Measurements from ENCODE around the gene DNM3.

Gene DNM3

GRCh38 chr1:172169836-172170235 is 328.5 kb downstream of the DNM3 start:
- H3K27ac ChIP-seq (ENCODE audit: low read depth, low read length) = no peak overlapping the region
- H3K9ac ChIP-seq (ENCODE audit: low read length) = no peak overlapping the region
- no peaks in the 10 kb centered on the region for H3K27me3 ChIP-seq (ENCODE audit: control insufficient read depth, insufficient read depth, low read length)
- no peak overlapping the region for H3K4me3 ChIP-seq (ENCODE audit: low read length)
- no peaks in the 10 kb centered on the region for H3K36me3 ChIP-seq (ENCODE audit: control insufficient read depth, insufficient read depth, low read length)
- H3K4me1 ChIP-seq (ENCODE audit: control insufficient read depth, insufficient read depth, low read length) = no peaks in the 10 kb centered on the region

GRCh38 chr1:172172352-172172831 is 331.1 kb downstream of the DNM3 start:
- H3K27ac ChIP-seq (ENCODE audit: low read depth, low read length) = no peak overlapping the region
- H3K36me3 ChIP-seq (ENCODE audit: control insufficient read depth, insufficient read depth, low read length) = no peaks in the 10 kb centered on the region
- no peaks in the 10 kb centered on the region for H3K4me1 ChIP-seq (ENCODE audit: control insufficient read depth, insufficient read depth, low read length)
- no peaks in the 10 kb centered on the region for H3K27me3 ChIP-seq (ENCODE audit: control insufficient read depth, insufficient read depth, low read length)
- no peak overlapping the region for H3K4me3 ChIP-seq (ENCODE audit: low read length)
- no peak overlapping the region for H3K9ac ChIP-seq (ENCODE audit: low read length)

DNA sequence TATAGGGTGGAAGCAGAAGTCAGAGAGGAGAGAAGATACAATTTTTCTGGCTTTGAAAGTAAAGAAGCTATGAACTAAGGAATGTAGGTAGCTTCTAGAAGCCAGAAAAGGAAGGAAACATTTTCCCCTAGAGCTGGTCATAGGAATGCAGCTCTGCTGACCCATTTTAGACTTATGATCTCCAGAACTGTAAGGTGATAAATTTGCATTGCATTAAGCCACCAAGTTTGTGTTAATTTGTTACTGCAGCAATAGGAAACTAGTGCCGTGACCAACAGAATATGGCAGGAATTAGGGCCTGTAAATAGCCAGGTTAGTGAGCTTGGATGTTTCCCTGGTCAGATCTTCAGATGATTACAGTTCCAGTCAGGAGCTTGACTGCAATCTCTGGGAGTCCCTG is 334.9 kb downstream of the DNM3 start:
- Histone ChIP-seq H3K9ac (ENCODE audit: low read length) (no peak overlapping the region), H3K27ac (ENCODE audit: low read depth, low read length) (no peak overlapping the region), H3K36me3 (ENCODE audit: control insufficient read depth, insufficient read depth, low read length) (no peaks in the 10 kb centered on the region), H3K4me1 (ENCODE audit: control insufficient read depth, insufficient read depth, low read length) (peaks cover 8% of the 10 kb centered on the region), H3K4me3 (ENCODE audit: low read length) (no peak overlapping the region), H3K27me3 (ENCODE audit: control insufficient read depth, insufficient read depth, low read length) (no peaks in the 10 kb centered on the region)

DNA sequence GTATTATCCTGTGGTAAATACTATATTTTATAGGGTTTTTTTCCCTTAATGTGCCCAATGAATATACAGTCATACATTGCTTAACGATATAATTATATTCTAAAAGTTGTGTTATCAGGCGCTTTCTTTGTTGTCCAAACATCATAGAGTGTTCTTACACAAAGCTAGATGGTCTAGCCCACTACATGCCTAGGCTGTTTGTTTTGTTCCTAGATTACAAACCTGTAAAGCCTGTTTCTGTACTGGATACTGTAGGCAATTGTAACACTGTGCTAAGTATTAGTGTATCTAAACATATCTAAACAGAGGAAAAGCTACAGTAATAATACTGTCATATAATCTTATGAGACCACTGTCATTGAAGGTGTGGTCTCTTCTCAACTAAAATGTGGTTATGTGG is 336.6 kb downstream of the DNM3 start:
- Histone ChIP-seq H3K27me3 (ENCODE audit: control insufficient read depth, insufficient read depth, low read length) (no peaks in the 10 kb centered on the region), H3K4me3 (ENCODE audit: low read length) (no peak overlapping the region), H3K9ac (ENCODE audit: low read length) (no peak overlapping the region), H3K36me3 (ENCODE audit: control insufficient read depth, insufficient read depth, low read length) (no peaks in the 10 kb centered on the region), H3K27ac (ENCODE audit: low read depth, low read length) (no peak overlapping the region), H3K4me1 (ENCODE audit: control insufficient read depth, insufficient read depth, low read length) (peaks cover 14% of the 10 kb centered on the region)

- Histone ChIP-seq H3K4me1 (ENCODE audit: control insufficient read depth, insufficient read depth, low read length) (peaks cover 14% of the 10 kb centered on the region), H3K27ac (ENCODE audit: low read depth, low read length) (no peak overlapping the region), H3K9ac (ENCODE audit: low read length) (no peak overlapping the region), H3K27me3 (ENCODE audit: control insufficient read depth, insufficient read depth, low read length) (no peaks in the 10 kb centered on the region), H3K4me3 (ENCODE audit: low read length) (no peak overlapping the region), H3K36me3 (ENCODE audit: control insufficient read depth, insufficient read depth, low read length) (no peaks in the 10 kb centered on the region)
Measured at GRCh38 chr1:172178886-172179285, 337.6 kb downstream of the DNM3 start.

DNA sequence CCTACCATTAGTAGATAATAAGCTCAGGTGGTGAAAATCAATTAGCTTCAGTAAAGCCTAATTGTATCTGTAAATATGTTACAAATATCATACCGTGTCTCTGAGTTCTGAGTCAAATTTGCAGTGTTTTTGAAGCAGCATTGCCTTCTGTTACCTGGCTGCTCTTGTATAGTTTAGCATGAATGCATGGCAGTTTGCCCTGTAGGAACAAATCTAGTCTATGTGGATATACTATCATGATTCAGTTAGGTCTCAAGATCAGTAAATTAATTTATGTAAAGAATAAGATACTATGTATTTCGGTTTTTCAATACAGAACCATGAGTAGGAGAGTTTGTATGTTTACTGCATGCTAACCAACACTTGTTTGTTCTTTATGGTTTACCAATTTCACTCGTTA is 338.6 kb downstream of the DNM3 start:
- Histone ChIP-seq H3K36me3 (ENCODE audit: control insufficient read depth, insufficient read depth, low read length) (no peaks in the 10 kb centered on the region), H3K27ac (ENCODE audit: low read depth, low read length) (peak overlapping the region; percentile 64), H3K4me1 (ENCODE audit: control insufficient read depth, insufficient read depth, low read length) (peaks cover 14% of the 10 kb centered on the region)

DNA sequence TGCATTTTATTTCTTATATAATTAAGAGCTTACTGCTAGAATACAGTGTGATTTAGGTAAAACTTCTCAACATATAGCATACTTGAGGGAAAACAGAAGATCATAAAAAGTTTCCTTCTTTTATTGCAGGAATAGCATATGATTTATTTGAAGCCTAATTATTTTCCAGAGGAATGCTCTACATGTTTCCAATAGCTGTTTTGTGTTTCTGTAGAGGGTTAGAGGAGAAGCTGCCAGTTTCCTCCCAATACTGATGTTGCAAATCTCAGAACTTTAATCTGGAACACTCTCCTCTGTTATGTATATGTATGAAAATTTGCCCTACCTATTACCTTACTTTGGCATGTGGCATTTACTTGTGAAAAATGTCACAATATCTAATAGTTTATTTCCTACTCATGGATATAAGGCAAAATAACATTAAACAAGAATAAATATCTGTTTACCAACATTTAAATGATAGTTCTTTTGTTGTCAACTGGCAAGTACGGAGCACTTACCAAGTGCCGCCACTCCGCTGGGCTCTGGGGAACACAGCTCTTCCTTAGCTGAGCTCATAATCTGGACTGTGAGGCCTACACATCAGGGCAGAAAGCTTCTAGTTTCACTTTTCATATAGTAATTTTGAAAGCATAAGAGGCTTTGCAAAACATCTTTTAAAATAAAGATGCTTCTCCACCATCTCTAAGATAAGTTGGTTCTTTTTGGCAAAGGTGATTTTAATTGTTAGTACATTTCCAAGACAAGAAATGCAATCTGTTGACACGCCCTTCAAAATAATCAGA is 339.4 kb downstream of the DNM3 start:
- H3K27me3 ChIP-seq (ENCODE audit: control insufficient read depth, insufficient read depth, low read length) = no peaks in the 10 kb centered on the region
- H3K36me3 ChIP-seq (ENCODE audit: control insufficient read depth, insufficient read depth, low read length) = no peaks in the 10 kb centered on the region
- H3K4me1 ChIP-seq (ENCODE audit: control insufficient read depth, insufficient read depth, low read length) = peaks cover 19% of the 10 kb centered on the region
- peak overlapping the region; percentile 64 for H3K27ac ChIP-seq (ENCODE audit: low read depth, low read length)
- H3K9ac ChIP-seq (ENCODE audit: low read length) = no peak overlapping the region
- peak overlapping the region; percentile 22 for H3K4me3 ChIP-seq (ENCODE audit: low read length)

More for the DNA sequence above, 338.6 kb downstream of the DNM3 start:
- no peak overlapping the region for H3K9ac ChIP-seq (ENCODE audit: low read length)
- no peaks in the 10 kb centered on the region for H3K27me3 ChIP-seq (ENCODE audit: control insufficient read depth, insufficient read depth, low read length)
- H3K4me3 ChIP-seq (ENCODE audit: low read length) = no peak overlapping the region

GRCh38 chr1:172184506-172185191 is 343.4 kb downstream of the DNM3 start:
- no peak overlapping the region for H3K27ac ChIP-seq (ENCODE audit: low read depth, low read length)
- no peak overlapping the region for H3K9ac ChIP-seq (ENCODE audit: low read length)
- peaks cover 19% of the 10 kb centered on the region for H3K4me1 ChIP-seq (ENCODE audit: control insufficient read depth, insufficient read depth, low read length)
- H3K4me3 ChIP-seq (ENCODE audit: low read length) = no peak overlapping the region
- no peaks in the 10 kb centered on the region for H3K36me3 ChIP-seq (ENCODE audit: control insufficient read depth, insufficient read depth, low read length)
- H3K27me3 ChIP-seq (ENCODE audit: control insufficient read depth, insufficient read depth, low read length) = no peaks in the 10 kb centered on the region

- Histone ChIP-seq H3K27ac (ENCODE audit: low read depth, low read length) (no peak overlapping the region), H3K27me3 (ENCODE audit: control insufficient read depth, insufficient read depth, low read length) (no peaks in the 10 kb centered on the region), H3K4me3 (ENCODE audit: low read length) (peak overlapping the region; percentile 24), H3K36me3 (ENCODE audit: control insufficient read depth, insufficient read depth, low read length) (no peaks in the 10 kb centered on the region), H3K4me1 (ENCODE audit: control insufficient read depth, insufficient read depth, low read length) (peaks cover 13% of the 10 kb centered on the region), H3K9ac (ENCODE audit: low read length) (no peak overlapping the region)
Measured at GRCh38 chr1:172185211-172185610, 343.9 kb downstream of the DNM3 start.

- H3K27me3 ChIP-seq (ENCODE audit: control insufficient read depth, insufficient read depth, low read length) = no peaks in the 10 kb centered on the region
- no peak overlapping the region for H3K27ac ChIP-seq (ENCODE audit: low read depth, low read length)
- peaks cover 11% of the 10 kb centered on the region for H3K4me1 ChIP-seq (ENCODE audit: control insufficient read depth, insufficient read depth, low read length)
- H3K9ac ChIP-seq (ENCODE audit: low read length) = no peak overlapping the region
- no peak overlapping the region for H3K4me3 ChIP-seq (ENCODE audit: low read length)
- no peaks in the 10 kb centered on the region for H3K36me3 ChIP-seq (ENCODE audit: control insufficient read depth, insufficient read depth, low read length)
Measured at GRCh38 chr1:172185996-172186395, 344.7 kb downstream of the DNM3 start.

DNA sequence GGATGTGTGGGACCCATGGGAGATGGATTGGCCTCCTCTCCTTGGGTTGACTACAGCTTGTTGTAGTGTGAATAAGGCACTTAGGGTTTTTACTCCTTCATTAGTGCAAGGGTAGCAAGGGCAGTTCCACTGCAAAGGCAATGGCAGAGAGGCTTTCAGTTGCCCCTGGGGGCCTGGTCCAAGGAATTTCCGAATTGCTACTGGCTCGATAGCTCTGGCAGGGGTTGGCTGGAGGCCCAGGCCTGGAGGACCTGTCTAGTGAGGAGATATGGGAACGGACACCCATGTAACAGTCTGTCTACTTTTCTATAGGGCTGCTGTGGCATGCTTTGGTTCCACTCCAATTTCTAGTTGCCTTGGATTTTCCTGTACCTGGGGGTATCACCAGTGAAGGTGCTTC is 360.3 kb downstream of the DNM3 start:
- Histone ChIP-seq H3K4me3 (ENCODE audit: low read length) (no peak overlapping the region), H3K27me3 (ENCODE audit: control insufficient read depth, insufficient read depth, low read length) (no peaks in the 10 kb centered on the region), H3K9ac (ENCODE audit: low read length) (no peak overlapping the region), H3K27ac (ENCODE audit: low read depth, low read length) (no peak overlapping the region), H3K36me3 (ENCODE audit: control insufficient read depth, insufficient read depth, low read length) (no peaks in the 10 kb centered on the region), H3K4me1 (ENCODE audit: control insufficient read depth, insufficient read depth, low read length) (no peaks in the 10 kb centered on the region)

DNA sequence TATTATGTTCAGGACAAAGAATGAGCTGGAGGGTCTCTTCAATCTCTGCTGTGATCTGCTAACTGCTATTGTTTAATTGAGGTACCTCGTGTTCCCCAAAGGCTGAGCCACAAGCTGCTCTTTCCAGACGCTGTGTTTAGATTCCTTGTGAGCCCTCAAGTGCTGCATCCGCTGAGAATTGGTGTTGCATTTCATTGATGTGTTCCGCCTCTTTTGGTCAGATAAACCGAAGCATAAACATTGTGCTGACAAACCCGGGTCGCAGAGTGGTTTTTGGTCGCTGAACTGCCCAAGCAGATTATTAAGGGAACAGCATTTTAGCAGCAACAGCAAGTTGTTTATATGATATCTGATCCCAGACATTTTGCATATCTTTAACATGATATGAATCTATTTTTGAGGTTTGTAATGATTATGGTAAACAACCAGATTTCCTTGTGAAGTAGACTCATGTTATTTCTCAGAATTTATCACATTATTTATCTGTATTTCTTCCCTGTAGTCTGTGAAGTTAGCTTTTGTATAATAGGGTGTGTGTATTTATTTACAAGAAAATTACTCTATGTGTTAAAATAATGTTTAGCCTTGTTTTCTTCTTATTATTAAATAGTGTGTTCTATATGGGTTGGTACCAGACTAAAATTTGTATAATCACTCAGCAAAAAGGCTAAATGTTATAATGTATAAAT is 362.0 kb downstream of the DNM3 start:
- Histone ChIP-seq H3K4me3 (ENCODE audit: low read length) (no peak overlapping the region), H3K4me1 (ENCODE audit: control insufficient read depth, insufficient read depth, low read length) (no peaks in the 10 kb centered on the region), H3K27me3 (ENCODE audit: control insufficient read depth, insufficient read depth, low read length) (no peaks in the 10 kb centered on the region), H3K27ac (ENCODE audit: low read depth, low read length) (no peak overlapping the region), H3K9ac (ENCODE audit: low read length) (no peak overlapping the region), H3K36me3 (ENCODE audit: control insufficient read depth, insufficient read depth, low read length) (no peaks in the 10 kb centered on the region)
